Panc1 (cell line): ENCODE results near the gene FMNL3. TPM values are rescaled to one million over a fixed set of nuclear protein-coding genes. Genes with fewer than 3 reads are reported as not detected.

Source experiments
- ATAC-seq: fragments of 200-7000 bp; cut with Tn5 transposase; 2 replicates; pipeline ENCODE4 v1.9.1; 2020; ENCODE audit warnings: mild to moderate bottlenecking, moderate library complexity
- BruUV-seq: library from RNA; stranded (reverse); fragments of 400-500 nt; replicated peaks from 2 replicates; lab custom pipeline; 2021; lab: Mats Ljungman, UMichigan
- CTCF ChIA-PET: fragments of 300-600 bp; sonication (Branson Sonifier 250); formaldehyde crosslinking; loops from one replicate; lab custom pipeline; 2022; ENCODE audit warnings: antibody characterized with exemption; lab: Charles Lee
- POLR2A ChIA-PET: fragments of 300-600 bp; sonication (Branson Sonifier 250); formaldehyde crosslinking; loops from one replicate; lab custom pipeline; 2022; ENCODE audit warnings: antibody characterized with exemption; lab: Charles Lee
- DNase-seq: peaks from one replicate; pipeline ENCODE4 v3.0.0-alpha.2; 2010; ENCODE audit warnings: low read depth, low spot score
- H3K27ac ChIP-seq: 2 replicates; pipeline ENCODE4 v1.5.1; 2011; ENCODE audit warnings: mild to moderate bottlenecking, low read length, inconsistent platforms
- H3K27me3 ChIP-seq: fragments of 200-500 bp; sonication (Bioruptor generic); 2 replicates; pipeline ENCODE4 v1.6.0; 2014; ENCODE audit warnings: low read length, inconsistent platforms; ENCODE audit not compliant: control insufficient read depth, insufficient read depth
- H3K36me3 ChIP-seq: fragments of 200-500 bp; sonication (Bioruptor generic); 2 replicates; pipeline ENCODE4 v1.5.1; 2014; ENCODE audit warnings: inconsistent platforms, mild to moderate bottlenecking, low read length, moderate library complexity; ENCODE audit not compliant: control insufficient read depth, insufficient read depth
- H3K4me1 ChIP-seq: 2 replicates; pipeline ENCODE4 v1.5.1; 2011; ENCODE audit warnings: inconsistent platforms, mild to moderate bottlenecking, low read length, moderate library complexity; ENCODE audit not compliant: control insufficient read depth, insufficient read depth
- H3K4me3 ChIP-seq, 2 experiments: 2 replicates each; pipeline ENCODE4 v1.5.1; 2011 to 2012; ENCODE audit warnings: low read depth in 2 of 2, low read length in 2 of 2, mild to moderate bottlenecking in 2 of 2, inconsistent platforms in 1 of 2, moderate library complexity in 1 of 2
- H3K9me3 ChIP-seq: fragments of 200-500 bp; sonication (Bioruptor generic); 2 replicates; pipeline ENCODE4 v1.5.1; 2014; ENCODE audit warnings: low read depth, mild to moderate bottlenecking, inconsistent platforms, low read length, moderate library complexity; ENCODE audit not compliant: control insufficient read depth, insufficient read depth
- POLR2AphosphoS5 ChIP-seq: IDR thresholded peaks from 2 replicates; pipeline ENCODE4 v1.6.1; 2012; ENCODE audit warnings: mild to moderate bottlenecking, low read depth, low read length, moderate library complexity
- SIN3A ChIP-seq: IDR thresholded peaks from 2 replicates; pipeline ENCODE4 v1.6.1; 2012; ENCODE audit warnings: low read depth, mild to moderate bottlenecking, low read length, moderate library complexity, borderline replicate concordance; ENCODE audit not compliant: insufficient read depth
- TCF7L2 ChIP-seq: IDR thresholded peaks from 2 replicates; pipeline ENCODE4 v1.6.1; 2011; ENCODE audit warnings: mild to moderate bottlenecking, low read depth, low read length, inconsistent platforms
- in situ Hi-C: cut with HindIII; loops from 2 replicates; pipeline ENCODE4 v1.10.0; 2016; ENCODE audit warnings: low sequenced_read_pairs, low pct_unique_long_range_greater_than_20kb
- intact Hi-C: fragments of 100-400 bp; cut with micrococcal nuclease; formaldehyde crosslinking; loops from one replicate; pipeline ENCODE4 v1.10.0; 2022; ENCODE audit not compliant: unreplicated experiment
- total RNA-seq: library from RNA; stranded (reverse); gene quantifications from one replicate; pipeline ENCODE4 v1.2.1, GENCODE V29; 2021; ENCODE audit not compliant: unreplicated experiment
- TF ChIP-seq, protein P1 (sequence below): fragments of 450-650 bp; IDR thresholded peaks from 2 replicates; pipeline ENCODE4 v1.5.1; 2017; ENCODE audit warnings: mild to moderate bottlenecking
- TF ChIP-seq, protein P2 (sequence below), 2 experiments: IDR thresholded peaks; 2 replicates each; pipeline ENCODE4 v1.6.1; 2011 to 2012; ENCODE audit warnings: low read depth in 2 of 2, control low read depth in 1 of 2, low read length in 1 of 2, mild to moderate bottlenecking in 1 of 2, moderate library complexity in 1 of 2; ENCODE audit not compliant: insufficient read depth in 1 of 2

Gene FMNL3
- total RNA-seq, 1 experiment from 2014 or later, result 25.7 TPM

DNA sequence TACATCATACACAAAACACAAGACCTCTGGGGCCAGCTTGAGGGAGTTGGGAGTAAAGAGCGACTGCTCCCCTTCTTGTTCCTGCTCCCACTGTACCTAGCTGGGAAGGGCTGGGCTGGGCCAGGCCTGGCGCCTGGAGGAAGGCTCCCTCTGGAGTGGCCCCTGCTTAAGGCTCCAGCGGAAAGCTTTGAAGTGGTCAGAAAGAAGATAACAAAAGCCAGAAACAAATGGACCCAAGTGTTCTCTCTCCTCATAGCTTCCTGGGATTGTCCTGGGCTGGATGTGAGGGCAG is 58.5 kb downstream of the FMNL3 start:
- CTCF ChIA-PET, result interaction anchor here (1.0 to 1.4 kb wide), 2 partner anchors 93 to 192 kb away, joined by 3 read pairs; partner anchors contain the start of gene TMBIM6
- Histone ChIP-seq H3K4me1 (peaks cover 3% of the 10 kb centered on the region; the same call in 1 of the 2 replicates), H3K9me3 (no peaks in the 10 kb centered on the region), H3K36me3 (peaks cover 4% of the 10 kb centered on the region; the same call in 1 of the 2 replicates), H3K4me3 (no peak overlapping the region), H3K27ac (no peak overlapping the region), H3K27me3 (no peaks in the 10 kb centered on the region)
- DNase-seq (no peak), ATAC-seq (no peak)
- in situ Hi-C loops (no loop called here), intact Hi-C loops (loop anchor here (10.0 kb wide), 1 partner anchor 96 kb away; the partner anchor contains the start of gene TMBIM6)
- TF ChIP-seq TCF7L2 (no peak), SIN3A (no peak), POLR2AphosphoS5 (no peak)
- TF ChIP-seq, protein P1, sequence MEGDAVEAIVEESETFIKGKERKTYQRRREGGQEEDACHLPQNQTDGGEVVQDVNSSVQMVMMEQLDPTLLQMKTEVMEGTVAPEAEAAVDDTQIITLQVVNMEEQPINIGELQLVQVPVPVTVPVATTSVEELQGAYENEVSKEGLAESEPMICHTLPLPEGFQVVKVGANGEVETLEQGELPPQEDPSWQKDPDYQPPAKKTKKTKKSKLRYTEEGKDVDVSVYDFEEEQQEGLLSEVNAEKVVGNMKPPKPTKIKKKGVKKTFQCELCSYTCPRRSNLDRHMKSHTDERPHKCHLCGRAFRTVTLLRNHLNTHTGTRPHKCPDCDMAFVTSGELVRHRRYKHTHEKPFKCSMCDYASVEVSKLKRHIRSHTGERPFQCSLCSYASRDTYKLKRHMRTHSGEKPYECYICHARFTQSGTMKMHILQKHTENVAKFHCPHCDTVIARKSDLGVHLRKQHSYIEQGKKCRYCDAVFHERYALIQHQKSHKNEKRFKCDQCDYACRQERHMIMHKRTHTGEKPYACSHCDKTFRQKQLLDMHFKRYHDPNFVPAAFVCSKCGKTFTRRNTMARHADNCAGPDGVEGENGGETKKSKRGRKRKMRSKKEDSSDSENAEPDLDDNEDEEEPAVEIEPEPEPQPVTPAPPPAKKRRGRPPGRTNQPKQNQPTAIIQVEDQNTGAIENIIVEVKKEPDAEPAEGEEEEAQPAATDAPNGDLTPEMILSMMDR, result no peak
- TF ChIP-seq, protein P2, sequence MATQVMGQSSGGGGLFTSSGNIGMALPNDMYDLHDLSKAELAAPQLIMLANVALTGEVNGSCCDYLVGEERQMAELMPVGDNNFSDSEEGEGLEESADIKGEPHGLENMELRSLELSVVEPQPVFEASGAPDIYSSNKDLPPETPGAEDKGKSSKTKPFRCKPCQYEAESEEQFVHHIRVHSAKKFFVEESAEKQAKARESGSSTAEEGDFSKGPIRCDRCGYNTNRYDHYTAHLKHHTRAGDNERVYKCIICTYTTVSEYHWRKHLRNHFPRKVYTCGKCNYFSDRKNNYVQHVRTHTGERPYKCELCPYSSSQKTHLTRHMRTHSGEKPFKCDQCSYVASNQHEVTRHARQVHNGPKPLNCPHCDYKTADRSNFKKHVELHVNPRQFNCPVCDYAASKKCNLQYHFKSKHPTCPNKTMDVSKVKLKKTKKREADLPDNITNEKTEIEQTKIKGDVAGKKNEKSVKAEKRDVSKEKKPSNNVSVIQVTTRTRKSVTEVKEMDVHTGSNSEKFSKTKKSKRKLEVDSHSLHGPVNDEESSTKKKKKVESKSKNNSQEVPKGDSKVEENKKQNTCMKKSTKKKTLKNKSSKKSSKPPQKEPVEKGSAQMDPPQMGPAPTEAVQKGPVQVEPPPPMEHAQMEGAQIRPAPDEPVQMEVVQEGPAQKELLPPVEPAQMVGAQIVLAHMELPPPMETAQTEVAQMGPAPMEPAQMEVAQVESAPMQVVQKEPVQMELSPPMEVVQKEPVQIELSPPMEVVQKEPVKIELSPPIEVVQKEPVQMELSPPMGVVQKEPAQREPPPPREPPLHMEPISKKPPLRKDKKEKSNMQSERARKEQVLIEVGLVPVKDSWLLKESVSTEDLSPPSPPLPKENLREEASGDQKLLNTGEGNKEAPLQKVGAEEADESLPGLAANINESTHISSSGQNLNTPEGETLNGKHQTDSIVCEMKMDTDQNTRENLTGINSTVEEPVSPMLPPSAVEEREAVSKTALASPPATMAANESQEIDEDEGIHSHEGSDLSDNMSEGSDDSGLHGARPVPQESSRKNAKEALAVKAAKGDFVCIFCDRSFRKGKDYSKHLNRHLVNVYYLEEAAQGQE (IDR thresholded peaks at IDR 0.05; ENCODE audit: insufficient read depth in 1 of 2, low read depth in 2 of 2, low read length in 1 of 2), result no peak
- POLR2A ChIA-PET, result no interaction called here
- no TSS peak for BruUV-seq

DNA sequence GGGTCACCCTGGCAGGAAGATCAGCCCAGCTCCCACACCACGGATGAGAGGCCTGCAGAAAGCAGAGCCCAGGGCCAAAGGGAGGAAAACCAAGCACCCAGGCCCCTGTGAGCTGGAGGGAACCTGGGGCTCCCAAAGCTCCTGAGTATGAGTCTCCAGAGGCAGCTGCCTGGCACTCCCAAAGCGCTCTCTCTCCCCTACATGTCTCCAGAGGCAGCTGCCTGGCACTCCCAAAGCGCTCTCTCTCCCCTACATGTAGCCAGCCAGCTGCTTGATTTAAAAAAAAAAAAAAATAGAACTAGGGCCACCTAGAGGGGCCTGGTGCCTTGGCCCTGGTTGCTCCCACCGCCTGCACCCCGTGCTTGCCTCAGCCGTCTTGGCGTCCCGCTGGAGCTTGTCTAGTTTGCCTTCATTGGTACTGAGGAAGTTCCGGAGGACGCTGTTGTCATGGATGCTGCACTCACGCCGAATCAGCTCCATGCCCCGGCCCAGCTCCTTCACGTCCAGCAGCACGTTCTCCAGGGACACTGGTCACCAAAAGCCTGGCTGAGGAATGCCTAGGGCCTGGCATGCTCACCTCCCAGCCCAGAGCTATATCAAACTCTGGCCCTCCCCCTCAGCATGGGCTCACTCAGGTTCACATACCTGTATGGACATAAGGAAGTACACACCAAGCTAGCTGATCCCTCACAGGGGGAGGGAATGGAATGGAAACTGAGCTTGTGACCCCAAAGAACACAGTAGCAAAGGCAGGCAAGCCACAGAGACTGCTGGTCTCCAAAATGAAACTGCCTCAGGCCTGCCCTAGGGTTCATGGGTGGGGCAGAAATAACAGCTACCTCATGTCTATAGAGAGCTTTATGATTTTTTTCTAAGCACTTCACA is 59.1 kb downstream of the FMNL3 start:
- ATAC-seq (no peak), DNase-seq (no peak)
- Histone ChIP-seq H3K4me1 (peaks cover 3% of the 10 kb centered on the region; the same call in 1 of the 2 replicates), H3K27ac (no peak overlapping the region), H3K9me3 (no peaks in the 10 kb centered on the region), H3K36me3 (peaks cover 7% of the 10 kb centered on the region), H3K27me3 (no peaks in the 10 kb centered on the region), H3K4me3 (no peak overlapping the region)
- intact Hi-C loops, result loop anchor here (10.0 kb wide), 1 partner anchor 97 kb away; the partner anchor contains the start of gene TMBIM6
- BruUV-seq, result no TSS peak
- ChIA-PET CTCF (interaction anchor here (0.7 to 1.4 kb wide), 3 partner anchors 93 to 235 kb away, joined by 3 read pairs; partner anchors contain the start of gene TMBIM6), POLR2A (interaction anchor here (0.7 kb wide), 1 partner anchor 31 kb away, joined by 5 read pairs; no protein-coding TSS in a partner anchor)
- in situ Hi-C loops, result no loop called here
- TF ChIP-seq, protein P1, result no peak
- TF ChIP-seq TCF7L2, result no peak
